Activated CD4-positive, alpha-beta T cell treated with anti-CD3 and anti-CD28 coated beads, Interleukin-2, amount 50 U/mL, for 4 hours (primary cell): ENCODE measurements around the gene VPS54.
A peak's percentile ranks its signal among the peaks of the same experiment; 100 is the strongest.
"Not testable (repeated sequence)": the region's sequence is repeated elsewhere in the genome, so short reads cannot be mapped to it uniquely, and the experiment has no call there.

Experiments used
- DNase-seq, 2 experiments: peaks; one replicate each; pipeline ENCODE4 v3.0.0-alpha.2; 2020

Gene VPS54

DNA sequence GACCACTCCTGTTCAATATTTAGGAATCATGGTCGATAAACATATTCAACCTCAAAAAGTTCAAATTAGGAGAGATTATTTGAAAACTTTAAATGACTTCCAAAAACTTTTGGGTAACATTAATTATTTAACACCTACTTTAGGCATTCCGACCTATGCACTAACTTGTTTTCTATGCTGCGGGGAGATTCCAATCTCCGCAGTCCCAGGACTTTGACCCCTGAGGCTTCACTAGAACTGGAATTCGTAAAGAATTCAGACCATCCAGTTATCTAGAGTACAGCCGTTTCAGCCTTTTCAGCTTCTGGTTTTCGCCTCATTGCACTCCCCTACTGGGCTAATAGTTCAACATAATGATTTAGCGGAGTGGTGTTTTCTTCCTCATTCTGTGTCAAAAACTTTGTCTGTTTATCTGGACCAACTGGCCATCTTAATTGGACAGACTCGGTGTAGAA, 26.1 kb downstream of the VPS54 start:
- DNase-seq, result not testable (repeated sequence)

DNA sequence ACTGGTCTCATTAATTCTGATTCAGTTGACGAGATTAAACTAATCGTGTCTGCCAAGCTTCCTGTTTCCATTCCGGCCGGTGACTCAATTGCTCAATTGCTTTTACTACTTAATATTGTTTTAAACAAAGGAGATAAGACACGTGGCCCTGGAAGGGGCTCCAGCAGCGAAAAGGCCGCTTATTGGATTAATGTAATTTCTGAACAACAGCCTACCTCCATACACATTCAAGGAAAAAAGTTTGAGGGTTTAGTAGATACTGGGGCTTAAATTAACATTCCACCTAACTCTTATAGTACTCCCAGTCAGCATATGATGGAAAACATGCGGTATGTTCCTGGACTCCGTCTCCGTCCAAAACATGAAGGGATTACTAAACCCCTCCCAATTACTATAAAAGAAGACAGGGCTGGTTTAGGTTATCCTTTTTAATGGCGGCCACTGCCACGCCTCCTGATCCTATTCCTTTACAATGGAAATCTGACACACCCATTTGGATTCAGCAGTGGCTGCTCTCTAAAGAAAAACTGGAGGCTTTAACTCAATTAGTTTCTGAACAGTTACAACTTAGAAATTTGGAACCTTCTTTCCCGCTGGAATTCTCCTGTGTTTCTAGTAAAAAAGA, 27.1 kb downstream of the VPS54 start:
- DNase-seq, result no peak

DNA sequence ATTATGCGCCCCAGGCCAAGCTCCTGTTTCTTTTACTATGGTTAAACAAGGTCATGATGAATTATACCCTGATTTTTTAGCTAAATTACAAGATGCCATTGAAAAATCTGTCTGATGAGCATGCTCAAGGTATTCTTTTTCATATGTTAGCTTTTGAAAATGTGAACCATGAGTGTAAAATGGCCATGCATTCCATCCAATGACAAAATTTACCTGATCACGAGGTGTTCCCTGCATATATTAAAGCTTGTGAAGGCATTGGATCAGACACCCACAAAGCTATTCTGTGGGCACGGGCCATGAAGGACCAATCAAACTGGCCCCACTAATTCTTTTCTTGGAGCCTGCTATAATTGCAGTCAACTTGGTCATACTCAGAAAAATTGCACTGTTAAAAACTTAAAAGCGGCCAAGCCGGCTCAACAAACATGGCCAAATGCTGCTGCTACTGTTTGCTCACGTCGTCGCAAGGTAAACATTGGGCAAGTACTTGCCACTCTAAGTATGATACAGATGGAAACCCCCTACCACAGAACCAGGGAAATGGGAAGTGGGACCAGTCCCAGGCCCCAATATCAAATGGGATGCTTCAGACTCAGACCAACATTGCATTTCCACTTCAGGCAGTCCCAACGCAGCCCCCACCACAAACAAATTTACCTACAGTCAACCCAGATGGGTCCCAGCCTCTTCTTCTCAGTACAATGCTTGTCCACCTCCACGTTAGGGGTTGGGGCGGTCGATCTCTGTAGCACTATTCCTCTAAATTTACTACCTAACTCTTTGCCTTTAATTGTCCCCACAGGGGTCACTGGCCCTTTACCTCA, 27.8 kb downstream of the VPS54 start:
- DNase-seq, result not testable (repeated sequence)

DNA sequence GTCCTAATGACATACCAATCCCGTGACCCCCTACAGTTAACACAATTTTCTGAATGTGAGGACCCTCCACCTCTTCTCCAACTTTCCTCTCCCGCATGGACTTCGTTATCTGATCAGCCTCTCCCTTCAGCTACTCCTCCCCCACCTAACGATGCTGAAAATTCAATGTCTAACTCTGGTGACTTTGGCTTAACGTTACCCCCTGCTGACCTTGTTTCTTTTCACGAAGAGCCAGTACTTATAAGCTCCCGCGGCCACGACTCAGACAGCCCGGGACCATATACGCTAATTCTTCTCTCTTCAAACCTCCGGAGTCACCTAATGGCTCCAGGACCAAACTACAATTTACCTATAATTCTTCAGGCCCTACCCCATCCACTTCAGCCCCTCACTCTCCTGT, 29.2 kb downstream of the VPS54 start:
- DNase-seq, result no peak

DNA sequence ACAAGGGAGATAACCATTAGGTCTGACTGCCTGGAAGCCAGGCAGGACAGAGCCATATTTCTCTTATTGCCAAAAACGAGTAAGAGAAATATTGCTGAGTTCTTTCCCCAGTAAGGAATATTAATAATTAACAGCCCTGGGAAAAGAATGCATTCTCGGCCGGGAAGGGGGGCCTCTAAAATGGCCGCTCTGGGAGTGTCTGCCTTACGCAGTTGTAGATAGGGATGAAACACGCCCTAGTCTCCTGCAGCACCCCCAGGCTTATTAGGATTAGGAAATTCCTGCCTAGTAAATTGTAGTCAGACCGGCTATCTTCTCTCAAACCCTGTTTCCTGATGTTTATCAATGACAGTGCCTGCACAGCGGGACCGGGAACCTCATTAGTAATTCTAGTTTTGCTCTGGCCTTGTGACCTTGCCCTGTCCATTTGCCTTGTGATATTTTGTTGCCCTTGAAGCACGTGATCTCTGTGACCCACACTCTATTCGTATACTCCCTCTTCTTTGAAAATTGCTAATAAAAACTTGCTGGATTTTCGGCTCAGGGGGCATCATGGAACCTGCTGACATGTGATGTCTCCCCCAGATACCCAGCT, 30.3 kb downstream of the VPS54 start:
- not testable (repeated sequence) for DNase-seq

DNA sequence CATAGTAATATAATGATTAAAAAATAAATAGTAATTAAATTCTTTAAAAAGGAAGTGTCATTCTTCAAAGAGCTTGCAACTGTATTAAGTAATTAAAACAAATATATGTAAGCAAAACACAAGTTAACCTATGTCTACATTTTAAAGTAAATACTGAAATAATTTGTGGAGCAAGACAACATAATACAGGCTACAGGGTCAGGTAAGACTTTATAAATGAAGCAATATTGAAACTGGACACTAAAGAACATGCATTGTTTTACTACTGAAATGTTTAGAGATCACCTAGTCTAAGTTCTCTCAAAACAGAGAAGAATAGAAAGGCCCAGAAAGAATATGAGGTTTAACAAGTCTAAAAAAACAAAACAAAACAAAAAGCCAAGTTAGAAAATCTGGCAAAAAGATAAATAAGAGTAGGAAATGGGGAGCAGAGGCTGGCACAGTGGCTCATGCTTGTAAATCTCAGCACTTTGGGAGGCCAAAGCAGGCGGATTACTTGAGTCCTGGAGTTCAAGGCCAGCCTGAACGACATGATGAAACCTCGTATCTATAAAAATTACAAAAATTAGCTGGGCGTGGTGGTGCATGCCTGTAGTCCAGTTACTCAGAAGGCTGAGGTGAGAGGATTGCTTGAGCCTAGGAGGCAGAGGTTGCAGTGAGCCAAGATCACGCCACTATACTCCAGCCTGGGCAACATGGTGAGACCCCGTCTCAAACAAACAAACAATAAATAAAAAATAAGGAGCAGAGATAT, 34.4 kb downstream of the VPS54 start:
- no peak for DNase-seq

DNA sequence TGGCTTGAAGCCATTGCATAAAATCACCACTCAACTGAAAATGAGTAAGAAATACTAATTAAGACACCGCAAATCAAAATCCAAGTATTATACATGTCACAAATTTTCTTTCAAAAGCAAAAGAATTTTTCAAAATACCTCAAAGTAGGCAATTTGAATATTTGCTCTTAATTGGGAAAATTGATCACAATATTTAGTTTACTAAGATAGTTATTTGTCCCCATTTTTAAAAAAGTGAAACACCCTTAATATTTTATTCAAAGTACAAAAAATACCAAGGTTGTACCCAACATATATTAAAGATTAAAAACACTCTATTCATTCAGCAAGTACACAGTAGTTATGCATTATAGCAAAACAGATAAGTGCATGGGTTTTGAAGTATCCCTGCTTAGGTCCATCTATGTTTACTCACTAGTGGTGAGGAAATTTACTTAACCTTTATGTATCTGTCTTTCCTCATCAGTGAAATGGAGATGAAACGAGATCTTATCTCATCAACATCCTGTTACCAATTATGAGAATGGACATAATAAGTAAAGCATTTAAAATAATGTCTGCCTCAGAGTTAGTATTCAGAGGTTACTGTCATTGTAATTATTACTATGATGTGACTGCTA, 35.1 kb downstream of the VPS54 start:
- DNase-seq, result no peak

DNA sequence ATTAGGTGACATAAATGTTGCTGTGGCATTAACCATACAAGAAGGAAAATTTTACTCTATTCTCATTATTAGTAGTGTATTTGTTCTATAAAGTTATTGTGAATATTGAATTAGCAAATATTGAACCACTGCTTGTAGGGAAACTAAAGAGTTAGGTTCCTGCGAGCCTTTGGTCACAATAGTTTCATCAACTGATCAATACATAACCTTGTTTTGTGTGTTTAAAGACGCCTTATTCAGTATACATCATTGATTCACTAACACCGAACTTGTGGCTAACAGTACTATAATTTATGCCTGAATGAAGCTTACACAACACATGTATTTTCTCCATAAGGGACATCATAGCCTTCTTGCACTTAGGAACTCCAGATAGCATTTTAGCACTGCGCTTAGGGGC, 36.9 kb downstream of the VPS54 start:
- DNase-seq, result no peak

DNA sequence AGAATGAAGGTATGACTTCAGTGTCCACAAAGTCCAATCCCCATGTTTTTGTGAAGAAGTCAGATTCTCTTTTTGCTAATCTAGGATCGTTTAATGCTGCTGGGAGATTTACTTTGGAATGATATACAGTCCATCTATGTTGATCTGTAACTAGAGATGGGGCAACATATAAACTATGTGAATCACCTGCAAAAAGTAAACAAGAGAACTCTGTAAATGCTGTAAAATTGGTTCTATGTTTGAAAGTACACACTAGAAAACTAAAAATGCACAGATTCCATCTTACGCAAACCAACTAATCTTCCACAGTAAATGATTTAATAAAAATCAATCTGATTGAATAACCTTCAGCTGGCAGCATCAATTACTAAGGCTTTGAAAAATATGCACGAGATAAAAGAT, 37.5 kb downstream of the VPS54 start:
- DNase-seq, result no peak

DNA sequence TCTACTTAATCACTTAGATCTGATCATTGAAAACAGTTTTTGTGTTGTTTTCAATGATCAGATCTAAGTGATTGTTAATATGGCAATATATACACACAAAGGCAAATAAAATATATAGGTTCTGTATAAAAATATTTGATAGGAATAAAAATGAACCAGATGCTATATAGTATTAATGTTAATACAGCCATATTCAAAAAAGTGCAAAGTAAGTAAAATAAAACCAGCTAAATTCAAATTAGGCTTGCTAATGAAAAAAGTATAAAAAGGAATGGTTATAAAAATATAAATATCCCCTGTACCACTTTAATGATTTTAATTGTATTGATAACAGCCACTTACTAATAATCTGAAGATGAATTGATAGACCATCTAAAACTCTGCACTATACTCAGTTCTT, 38.4 kb downstream of the VPS54 start:
- no peak for DNase-seq

DNA sequence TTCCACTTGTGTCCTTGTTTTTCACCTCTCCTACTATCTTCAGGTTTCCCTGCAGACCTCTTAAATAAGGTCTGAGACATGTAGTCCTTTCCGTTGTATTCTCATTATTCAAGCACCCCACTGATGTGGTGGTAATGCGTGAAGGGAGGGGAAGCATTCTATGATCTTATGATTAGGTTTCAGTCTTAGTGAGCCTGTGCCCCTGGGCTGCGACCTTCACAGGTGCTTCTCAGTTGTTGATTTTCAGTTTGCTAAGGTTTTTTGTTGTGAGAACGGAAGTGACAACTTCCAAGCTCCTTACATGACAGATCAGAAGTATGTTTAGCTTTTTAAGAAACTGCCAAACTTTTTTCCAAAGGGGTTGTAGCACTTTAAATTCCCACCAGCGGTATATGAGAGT, 41.3 kb downstream of the VPS54 start:
- DNase-seq, result peak in 1 of 2 experiments; percentile 9

DNA sequence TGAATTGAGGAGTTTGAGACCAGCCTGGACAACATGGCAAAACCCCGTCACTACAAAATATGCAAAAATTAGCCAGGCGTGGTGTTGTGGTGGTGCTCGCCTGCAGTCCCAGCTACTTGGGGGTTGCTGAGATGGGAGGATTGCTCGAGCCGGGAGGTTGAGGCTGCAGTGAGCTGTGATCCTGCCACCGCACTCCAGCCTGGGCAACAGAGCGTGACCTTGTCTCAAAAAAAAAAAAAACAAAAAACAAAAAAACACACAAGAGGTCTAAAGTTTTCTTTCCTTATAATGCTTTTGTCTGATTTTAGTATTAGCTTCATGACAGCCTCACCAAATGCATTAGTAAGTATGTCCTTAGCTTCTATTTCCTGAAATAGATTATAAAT, 43.1 kb downstream of the VPS54 start:
- no peak for DNase-seq

DNA sequence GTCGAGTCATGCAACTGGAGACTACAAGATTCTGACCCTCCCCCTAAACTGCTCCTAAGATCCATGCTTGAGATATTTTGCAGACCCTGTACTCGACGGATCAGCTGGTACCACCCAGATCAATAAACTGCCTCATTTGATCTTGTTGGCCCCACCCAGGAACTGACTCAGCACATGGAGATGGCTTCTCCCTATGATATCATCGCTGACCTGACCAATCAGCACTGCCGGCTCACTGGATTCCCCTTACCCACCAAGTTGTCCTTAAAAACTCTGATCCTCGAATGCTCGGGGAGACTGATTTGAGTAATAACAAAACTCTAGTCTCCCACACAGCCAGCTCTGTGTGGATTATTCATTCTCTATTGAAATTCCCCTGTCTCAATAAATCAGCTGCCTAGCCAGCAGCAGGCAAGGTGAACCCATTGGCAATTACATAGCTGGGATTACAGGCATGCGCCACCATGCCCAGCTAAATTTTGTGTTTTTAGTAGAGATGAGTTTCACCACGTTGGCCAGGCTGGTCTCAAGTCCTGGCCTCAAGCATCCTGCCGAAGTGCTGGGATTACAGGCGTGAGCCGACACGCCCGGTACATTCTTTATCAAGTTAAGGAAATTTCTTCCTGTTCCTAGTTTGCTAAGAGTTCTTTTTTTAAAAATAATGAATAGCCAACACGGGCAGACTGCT, 43.6 kb downstream of the VPS54 start:
- DNase-seq, result no peak

DNA sequence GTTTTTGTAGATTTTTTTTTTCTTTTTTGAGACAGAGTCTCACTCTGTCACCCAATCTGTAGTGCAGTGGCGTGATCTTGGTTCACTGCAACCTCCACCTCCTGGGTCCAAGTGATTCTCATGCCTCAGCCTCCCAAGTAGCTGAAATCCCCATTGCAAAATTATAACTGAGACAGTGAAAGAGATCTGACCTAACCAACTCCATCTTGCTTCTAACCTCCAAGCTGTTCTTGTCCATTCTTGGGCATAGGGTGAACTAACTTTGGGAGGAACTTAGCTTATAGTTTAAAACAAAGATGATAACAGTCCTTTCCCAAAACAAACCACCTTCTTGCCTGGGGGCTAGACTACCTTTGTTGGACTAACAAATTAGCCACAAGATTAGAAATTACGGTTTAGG, 44.2 kb downstream of the VPS54 start:
- not testable (repeated sequence) for DNase-seq

DNA sequence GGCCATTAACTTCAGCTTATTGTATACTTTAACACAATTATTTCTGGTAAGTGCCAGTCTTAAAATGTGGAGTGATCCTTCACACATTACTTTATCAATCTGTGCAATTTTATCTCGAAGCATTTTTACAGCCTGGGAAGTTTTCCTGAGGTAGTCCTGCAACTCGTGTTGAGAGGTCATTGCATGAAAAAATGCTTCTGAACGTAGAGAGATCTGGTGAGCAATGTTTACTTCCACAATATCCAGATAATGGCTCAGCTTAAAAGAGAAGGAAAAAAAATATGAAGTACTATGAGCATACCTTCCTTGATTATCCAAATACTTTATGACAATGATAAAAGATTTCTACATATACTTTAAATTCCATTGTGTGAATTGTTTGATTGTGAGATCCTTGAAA, 57.0 kb downstream of the VPS54 start:
- no peak for DNase-seq

DNA sequence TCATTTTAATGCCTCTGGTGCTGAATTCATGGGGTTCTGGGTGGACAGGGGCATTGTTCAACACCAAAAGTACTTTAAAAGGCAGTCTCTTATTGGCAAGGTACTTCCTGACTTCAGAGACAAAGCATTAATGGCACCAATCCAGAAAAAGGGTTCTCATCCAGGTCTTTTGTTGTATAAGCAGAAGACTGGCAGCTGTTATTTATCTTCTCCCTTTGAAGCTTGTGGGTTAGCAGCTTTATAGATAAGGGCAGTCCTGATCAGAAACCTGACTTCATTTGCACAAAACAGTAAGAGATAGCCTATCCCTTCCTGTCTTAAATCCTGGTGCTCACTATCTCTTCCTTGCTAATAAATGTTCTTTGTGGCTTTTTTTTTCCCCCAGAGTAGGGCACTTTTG, 68.8 kb downstream of the VPS54 start:
- DNase-seq, result no peak

DNA sequence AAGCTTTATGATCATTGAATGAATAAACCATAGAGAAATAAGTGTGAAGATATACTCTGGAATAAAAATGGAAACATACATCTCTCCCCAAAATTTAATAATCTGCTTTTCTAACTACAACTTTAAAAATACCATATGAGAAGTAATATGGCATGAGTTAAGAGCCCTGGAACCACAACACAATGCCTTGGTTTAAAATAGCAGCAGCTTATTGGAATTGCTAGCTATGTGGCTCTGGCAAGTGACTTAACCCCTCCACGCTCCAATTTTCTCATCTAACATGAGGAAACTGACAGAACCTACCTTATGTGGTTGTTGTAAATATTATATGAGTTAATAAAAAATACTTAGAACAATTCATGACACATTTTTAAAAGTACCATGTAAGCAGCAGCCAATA, 76.4 kb downstream of the VPS54 start:
- no peak for DNase-seq

DNA sequence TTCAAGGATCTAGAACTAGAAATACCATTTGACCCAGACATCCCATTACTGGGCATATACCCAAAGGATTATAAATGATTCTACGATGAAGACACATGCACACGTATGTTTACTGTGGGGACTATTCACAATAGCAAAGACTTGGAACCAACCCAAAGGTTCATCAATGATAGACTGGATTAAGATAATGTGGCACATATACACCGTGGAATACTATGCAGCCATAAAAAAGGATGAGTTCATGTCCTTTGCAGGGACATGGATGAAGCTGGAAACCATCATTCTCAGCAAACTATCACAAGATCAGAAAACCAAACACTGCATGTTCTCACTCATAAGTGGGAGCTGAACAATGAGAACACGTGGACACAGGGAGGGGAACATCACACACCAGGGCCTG, 87.1 kb downstream of the VPS54 start:
- not testable (repeated sequence) for DNase-seq

DNA sequence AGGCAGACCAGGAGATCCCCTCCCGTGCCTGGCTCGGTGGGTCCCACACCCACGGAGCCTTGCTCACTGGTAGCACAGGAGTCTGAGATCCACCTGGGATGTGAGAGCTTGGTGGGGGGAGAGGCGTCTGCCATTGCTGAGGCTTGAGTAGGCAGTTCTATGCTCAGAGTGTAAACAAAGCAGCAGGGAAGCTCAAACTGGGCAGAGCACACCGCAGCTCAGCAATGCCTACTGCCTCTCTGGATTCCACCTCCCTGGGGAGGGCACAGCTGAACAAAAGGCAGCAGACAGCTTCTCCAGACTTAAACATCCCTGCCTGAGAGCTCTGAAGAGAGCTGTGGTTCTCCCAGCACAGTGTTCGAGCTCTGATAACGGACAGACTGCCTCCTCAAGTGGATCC, 92.4 kb downstream of the VPS54 start:
- DNase-seq, result no peak

DNA sequence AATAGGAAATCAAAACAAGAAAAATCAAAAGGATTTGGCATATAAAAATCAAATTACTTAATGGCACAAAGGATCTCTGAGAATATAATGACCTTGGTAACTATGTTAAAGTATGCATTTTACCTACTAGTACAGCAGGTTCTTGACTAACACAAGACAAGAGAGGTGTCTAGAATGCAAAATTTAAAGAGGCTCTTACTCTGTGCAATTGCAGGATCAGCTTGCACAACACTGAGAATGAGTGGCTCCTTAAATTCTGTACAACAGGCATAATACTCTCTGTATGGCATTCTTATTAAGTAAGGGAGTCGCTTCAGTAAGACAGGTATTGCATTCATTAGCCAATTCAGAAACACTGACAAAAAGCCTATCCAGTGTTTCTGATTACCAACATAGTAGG, 104.9 kb downstream of the VPS54 start:
- DNase-seq, result no peak

DNA sequence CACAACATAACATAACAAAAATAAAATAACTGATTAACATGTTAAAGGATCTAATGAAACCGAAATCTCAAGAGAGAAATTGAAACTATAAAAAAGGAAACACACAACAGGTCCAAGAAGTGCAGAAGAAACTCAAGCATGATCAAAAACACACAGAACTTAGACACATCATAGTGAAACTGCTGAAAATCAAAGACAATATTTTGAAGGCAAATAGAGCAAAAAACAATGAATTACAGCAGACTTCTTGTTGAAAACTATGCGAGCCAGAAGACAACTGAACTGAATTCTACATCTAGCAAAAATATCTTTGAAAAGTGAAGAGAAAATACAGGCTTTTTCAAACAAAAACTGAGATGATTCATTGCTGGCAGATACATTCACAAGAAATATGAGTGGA, 116.2 kb downstream of the VPS54 start:
- DNase-seq, result no peak

DNA sequence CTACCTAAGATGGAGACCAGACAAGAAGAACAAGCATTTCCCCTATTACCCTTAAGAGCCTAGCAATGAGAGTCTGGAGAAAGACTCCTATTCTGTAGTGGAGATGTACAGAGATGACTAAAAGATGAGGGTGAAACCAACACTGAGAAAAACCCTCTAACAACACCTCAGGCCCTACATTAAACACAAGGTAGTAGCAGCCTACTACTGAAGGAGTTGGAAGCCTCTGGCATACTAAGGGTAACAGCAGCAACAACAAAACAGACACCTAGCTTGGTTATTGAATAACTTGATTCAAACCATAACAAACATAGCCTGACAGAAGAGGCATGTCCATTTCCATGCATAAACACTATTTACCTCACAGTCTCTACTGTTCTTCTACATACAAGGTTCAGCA, 117.1 kb downstream of the VPS54 start:
- no peak for DNase-seq
